ENCODE measurements around the gene TJAP1.

The TJAP1 gene

DNA sequence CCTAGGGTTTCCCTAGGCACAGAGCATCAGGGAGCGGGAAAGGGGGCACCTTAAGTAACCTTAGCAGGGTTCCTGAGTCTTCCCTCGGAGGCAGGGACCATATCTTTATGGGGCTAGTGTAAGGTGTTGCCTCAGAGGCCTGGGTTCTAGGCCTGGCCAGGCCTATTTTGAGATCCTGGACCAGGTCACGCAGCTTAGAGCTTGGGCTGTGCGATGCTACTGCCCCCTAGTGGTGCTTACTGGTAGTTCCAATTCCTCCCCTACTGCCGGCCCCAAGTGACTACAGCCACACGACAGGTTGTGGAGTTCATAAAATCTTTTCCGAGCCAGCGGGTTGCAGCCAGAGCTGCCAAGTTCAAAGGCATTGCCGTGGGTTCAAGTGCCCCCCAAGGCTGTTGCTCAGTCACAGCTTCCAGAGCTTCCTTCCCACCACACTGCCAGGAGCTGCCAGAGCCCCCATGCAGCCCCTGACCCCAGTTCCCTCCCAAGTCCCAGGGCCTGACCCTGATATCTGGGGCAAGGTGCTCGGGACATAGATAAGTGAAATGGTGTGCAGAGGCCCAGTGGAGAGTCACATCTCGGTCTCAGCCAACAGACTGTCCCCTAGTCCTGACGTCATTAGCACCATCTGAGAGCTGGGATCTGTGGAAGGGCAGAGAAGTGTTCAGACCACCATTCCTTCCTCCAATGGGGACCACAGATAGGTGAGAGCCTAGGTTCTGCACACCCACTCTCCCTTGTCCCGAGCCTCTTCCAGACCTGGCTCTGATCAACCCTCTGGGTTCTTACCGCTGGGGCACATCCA is 29.5 kb downstream of the TJAP1 start (continued):
- TF ChIP-seq ZBTB17 (tag by site-specific recombination; IDR thresholded peaks at IDR 0.05) (peak; percentile 66; the same call in 1 of the 2 replicates), KLF1 (tag by site-specific recombination; IDR thresholded peaks at IDR 0.05) (no peak), ZIC2 (tag by site-specific recombination; IDR thresholded peaks at IDR 0.05) (peak; percentile 44; the same call in 1 of the 2 replicates), ZSCAN30 (tag by site-specific recombination; IDR thresholded peaks at IDR 0.05) (peak; percentile 62; the same call in 1 of the 2 replicates), ZBTB48 (tag by site-specific recombination; IDR thresholded peaks at IDR 0.05) (0 out of 2 replicates have a peak, but pooled peaks have one; percentile 45), ZNF10 (tag by site-specific recombination; IDR thresholded peaks at IDR 0.05) (peak; percentile 68; the same call in 1 of the 2 replicates), ZNF112 (tag by site-specific recombination; IDR thresholded peaks at IDR 0.05) (no peak), ZEB2 (tag by site-specific recombination; IDR thresholded peaks at IDR 0.05) (peak; percentile 48; the same call in 1 of the 2 replicates), BCL11A (tag by site-specific recombination; IDR thresholded peaks at IDR 0.05; ENCODE audit: low read depth) (no peak), ZNF391 (tag by site-specific recombination; IDR thresholded peaks at IDR 0.05; ENCODE audit: borderline replicate concordance, low read depth) (no peak; the same call in 1 of the 2 replicates), ZNF423 (tag by site-specific recombination; IDR thresholded peaks at IDR 0.05) (no peak), ZNF37A (tag by site-specific recombination; IDR thresholded peaks at IDR 0.05) (no peak), ZNF654 (tag by site-specific recombination; IDR thresholded peaks at IDR 0.05; ENCODE audit: low read depth) (peak; percentile 86), GLI2 (tag by site-specific recombination; IDR thresholded peaks at IDR 0.05; ENCODE audit: borderline replicate concordance, low read depth) (no peak), ZNF792 (tag by site-specific recombination; IDR thresholded peaks at IDR 0.05) (no peak), ZNF2 (tag by site-specific recombination; IDR thresholded peaks at IDR 0.05) (peak; percentile 69; the same call in 1 of the 2 replicates), ZNF664 (tag by site-specific recombination; IDR thresholded peaks at IDR 0.05) (no peak), ZNF660 (tag by site-specific recombination; IDR thresholded peaks at IDR 0.05) (peak; percentile 82; the same call in 1 of the 2 replicates), HOXC10 (CRISPR knock-in tag; IDR thresholded peaks at IDR 0.05) (no peak)
- TF ChIP-seq, protein P1, sequence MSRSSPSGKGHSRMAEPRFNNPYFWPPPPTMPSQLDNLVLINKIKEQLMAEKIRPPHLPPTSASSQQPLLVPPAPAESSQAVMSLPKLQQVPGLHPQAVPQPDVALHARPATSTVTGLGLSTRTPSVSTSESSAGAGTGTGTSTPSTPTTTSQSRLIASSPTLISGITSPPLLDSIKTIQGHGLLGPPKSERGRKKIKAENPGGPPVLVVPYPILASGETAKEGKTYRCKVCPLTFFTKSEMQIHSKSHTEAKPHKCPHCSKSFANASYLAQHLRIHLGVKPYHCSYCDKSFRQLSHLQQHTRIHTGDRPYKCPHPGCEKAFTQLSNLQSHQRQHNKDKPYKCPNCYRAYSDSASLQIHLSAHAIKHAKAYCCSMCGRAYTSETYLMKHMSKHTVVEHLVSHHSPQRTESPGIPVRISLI (tag by site-specific recombination; IDR thresholded peaks at IDR 0.05), result no peak
- TF ChIP-seq, protein P2, sequence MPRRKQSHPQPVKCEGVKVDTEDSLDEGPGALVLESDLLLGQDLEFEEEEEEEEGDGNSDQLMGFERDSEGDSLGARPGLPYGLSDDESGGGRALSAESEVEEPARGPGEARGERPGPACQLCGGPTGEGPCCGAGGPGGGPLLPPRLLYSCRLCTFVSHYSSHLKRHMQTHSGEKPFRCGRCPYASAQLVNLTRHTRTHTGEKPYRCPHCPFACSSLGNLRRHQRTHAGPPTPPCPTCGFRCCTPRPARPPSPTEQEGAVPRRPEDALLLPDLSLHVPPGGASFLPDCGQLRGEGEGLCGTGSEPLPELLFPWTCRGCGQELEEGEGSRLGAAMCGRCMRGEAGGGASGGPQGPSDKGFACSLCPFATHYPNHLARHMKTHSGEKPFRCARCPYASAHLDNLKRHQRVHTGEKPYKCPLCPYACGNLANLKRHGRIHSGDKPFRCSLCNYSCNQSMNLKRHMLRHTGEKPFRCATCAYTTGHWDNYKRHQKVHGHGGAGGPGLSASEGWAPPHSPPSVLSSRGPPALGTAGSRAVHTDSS (tag by site-specific recombination; IDR thresholded peaks at IDR 0.05), result no peak
- TF ChIP-seq, protein P3, sequence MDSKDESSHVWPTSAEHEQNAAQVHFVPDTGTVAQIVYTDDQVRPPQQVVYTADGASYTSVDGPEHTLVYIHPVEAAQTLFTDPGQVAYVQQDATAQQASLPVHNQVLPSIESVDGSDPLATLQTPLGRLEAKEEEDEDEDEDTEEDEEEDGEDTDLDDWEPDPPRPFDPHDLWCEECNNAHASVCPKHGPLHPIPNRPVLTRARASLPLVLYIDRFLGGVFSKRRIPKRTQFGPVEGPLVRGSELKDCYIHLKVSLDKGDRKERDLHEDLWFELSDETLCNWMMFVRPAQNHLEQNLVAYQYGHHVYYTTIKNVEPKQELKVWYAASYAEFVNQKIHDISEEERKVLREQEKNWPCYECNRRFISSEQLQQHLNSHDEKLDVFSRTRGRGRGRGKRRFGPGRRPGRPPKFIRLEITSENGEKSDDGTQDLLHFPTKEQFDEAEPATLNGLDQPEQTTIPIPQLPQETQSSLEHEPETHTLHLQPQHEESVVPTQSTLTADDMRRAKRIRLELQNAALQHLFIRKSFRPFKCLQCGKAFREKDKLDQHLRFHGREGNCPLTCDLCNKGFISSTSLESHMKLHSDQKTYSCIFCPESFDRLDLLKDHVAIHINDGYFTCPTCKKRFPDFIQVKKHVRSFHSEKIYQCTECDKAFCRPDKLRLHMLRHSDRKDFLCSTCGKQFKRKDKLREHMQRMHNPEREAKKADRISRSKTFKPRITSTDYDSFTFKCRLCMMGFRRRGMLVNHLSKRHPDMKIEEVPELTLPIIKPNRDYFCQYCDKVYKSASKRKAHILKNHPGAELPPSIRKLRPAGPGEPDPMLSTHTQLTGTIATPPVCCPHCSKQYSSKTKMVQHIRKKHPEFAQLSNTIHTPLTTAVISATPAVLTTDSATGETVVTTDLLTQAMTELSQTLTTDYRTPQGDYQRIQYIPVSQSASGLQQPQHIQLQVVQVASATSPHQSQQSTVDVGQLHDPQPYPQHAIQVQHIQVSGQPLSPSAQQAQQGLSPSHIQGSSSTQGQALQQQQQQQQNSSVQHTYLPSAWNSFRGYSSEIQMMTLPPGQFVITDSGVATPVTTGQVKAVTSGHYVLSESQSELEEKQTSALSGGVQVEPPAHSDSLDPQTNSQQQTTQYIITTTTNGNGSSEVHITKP (tag by site-specific recombination; IDR thresholded peaks at IDR 0.05), result no peak
- TF ChIP-seq, protein P4, sequence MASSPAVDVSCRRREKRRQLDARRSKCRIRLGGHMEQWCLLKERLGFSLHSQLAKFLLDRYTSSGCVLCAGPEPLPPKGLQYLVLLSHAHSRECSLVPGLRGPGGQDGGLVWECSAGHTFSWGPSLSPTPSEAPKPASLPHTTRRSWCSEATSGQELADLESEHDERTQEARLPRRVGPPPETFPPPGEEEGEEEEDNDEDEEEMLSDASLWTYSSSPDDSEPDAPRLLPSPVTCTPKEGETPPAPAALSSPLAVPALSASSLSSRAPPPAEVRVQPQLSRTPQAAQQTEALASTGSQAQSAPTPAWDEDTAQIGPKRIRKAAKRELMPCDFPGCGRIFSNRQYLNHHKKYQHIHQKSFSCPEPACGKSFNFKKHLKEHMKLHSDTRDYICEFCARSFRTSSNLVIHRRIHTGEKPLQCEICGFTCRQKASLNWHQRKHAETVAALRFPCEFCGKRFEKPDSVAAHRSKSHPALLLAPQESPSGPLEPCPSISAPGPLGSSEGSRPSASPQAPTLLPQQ (tag by site-specific recombination; IDR thresholded peaks at IDR 0.05), result no peak
- TF ChIP-seq, protein P5, sequence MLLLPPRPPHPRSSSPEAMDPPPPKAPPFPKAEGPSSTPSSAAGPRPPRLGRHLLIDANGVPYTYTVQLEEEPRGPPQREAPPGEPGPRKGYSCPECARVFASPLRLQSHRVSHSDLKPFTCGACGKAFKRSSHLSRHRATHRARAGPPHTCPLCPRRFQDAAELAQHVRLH (tag by site-specific recombination; IDR thresholded peaks at IDR 0.05), result no peak
- TF ChIP-seq, protein P6, sequence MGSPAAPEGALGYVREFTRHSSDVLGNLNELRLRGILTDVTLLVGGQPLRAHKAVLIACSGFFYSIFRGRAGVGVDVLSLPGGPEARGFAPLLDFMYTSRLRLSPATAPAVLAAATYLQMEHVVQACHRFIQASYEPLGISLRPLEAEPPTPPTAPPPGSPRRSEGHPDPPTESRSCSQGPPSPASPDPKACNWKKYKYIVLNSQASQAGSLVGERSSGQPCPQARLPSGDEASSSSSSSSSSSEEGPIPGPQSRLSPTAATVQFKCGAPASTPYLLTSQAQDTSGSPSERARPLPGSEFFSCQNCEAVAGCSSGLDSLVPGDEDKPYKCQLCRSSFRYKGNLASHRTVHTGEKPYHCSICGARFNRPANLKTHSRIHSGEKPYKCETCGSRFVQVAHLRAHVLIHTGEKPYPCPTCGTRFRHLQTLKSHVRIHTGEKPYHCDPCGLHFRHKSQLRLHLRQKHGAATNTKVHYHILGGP (tag by site-specific recombination; IDR thresholded peaks at IDR 0.05), result no peak
- TF ChIP-seq, protein P7, sequence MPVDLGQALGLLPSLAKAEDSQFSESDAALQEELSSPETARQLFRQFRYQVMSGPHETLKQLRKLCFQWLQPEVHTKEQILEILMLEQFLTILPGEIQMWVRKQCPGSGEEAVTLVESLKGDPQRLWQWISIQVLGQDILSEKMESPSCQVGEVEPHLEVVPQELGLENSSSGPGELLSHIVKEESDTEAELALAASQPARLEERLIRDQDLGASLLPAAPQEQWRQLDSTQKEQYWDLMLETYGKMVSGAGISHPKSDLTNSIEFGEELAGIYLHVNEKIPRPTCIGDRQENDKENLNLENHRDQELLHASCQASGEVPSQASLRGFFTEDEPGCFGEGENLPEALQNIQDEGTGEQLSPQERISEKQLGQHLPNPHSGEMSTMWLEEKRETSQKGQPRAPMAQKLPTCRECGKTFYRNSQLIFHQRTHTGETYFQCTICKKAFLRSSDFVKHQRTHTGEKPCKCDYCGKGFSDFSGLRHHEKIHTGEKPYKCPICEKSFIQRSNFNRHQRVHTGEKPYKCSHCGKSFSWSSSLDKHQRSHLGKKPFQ (tag by site-specific recombination; IDR thresholded peaks at IDR 0.05), result no peak
- TF ChIP-seq, protein P8, sequence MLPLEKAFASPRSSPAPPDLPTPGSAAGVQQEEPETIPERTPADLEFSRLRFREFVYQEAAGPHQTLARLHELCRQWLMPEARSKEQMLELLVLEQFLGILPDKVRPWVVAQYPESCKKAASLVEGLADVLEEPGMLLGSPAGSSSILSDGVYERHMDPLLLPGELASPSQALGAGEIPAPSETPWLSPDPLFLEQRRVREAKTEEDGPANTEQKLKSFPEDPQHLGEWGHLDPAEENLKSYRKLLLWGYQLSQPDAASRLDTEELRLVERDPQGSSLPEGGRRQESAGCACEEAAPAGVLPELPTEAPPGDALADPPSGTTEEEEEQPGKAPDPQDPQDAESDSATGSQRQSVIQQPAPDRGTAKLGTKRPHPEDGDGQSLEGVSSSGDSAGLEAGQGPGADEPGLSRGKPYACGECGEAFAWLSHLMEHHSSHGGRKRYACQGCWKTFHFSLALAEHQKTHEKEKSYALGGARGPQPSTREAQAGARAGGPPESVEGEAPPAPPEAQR (tag by site-specific recombination; IDR thresholded peaks at IDR 0.05), result no peak
